Body of pancreas (tissue), 4 donors: Measurements from ENCODE around the gene RNGTT.

Experiments used
- POLR2A ChIP-seq, 3 donors: fragments of 450-650 bp; IDR thresholded peaks; one replicate each; pipeline ENCODE4 v1.6.1; 2016; ENCODE audit warnings: antibody characterized with exemption in 3 of 3, mild to moderate bottlenecking in 2 of 3
- TF ChIP-seq, protein P1 (sequence below), 7 experiments: fragments of 450-650 bp in 4 of 7; fragments of 200-600 bp in 3 of 7; sonication (generic) in 3 of 7; IDR thresholded peaks; one replicate each; pipeline ENCODE4 v1.5.1; 2016 to 2019; ENCODE audit warnings: antibody characterized with exemption in 7 of 7

DNA sequence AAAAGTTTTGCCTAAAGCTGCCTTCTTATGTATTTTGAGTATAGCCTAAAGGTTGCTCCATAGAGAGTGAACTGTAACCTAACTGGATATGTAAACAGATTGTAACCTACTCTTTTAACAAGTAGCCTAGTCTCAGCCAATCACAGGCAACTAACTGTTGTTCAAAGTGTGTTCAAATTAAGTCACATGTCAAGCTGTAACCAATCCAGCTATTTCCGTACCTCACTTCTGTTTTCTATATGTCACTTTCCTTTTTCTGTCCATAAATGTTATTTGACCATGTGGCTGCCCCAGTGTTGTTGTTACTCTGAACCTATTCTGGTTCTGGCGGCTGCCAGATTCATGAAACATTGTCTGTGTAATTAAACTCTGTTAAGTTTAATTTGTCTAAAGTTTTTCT, 47.4 kb upstream of the RNGTT start:
- TF ChIP-seq POLR2A (IDR thresholded peaks at IDR 0.05), result no peak
- TF ChIP-seq, protein P1, sequence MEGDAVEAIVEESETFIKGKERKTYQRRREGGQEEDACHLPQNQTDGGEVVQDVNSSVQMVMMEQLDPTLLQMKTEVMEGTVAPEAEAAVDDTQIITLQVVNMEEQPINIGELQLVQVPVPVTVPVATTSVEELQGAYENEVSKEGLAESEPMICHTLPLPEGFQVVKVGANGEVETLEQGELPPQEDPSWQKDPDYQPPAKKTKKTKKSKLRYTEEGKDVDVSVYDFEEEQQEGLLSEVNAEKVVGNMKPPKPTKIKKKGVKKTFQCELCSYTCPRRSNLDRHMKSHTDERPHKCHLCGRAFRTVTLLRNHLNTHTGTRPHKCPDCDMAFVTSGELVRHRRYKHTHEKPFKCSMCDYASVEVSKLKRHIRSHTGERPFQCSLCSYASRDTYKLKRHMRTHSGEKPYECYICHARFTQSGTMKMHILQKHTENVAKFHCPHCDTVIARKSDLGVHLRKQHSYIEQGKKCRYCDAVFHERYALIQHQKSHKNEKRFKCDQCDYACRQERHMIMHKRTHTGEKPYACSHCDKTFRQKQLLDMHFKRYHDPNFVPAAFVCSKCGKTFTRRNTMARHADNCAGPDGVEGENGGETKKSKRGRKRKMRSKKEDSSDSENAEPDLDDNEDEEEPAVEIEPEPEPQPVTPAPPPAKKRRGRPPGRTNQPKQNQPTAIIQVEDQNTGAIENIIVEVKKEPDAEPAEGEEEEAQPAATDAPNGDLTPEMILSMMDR (IDR thresholded peaks at IDR 0.05), result no peak
